ENCODE results near the gene KCNB1.

- TF ChIP-seq CTCF (conservative IDR thresholded peaks at IDR 0.05 in 1 of 2, IDR thresholded peaks at IDR 0.05 in 1 of 2; ENCODE audit: low read depth in 1 of 2, low read length in 2 of 2) (no peak), EZH2 (IDR thresholded peaks at IDR 0.05; ENCODE audit: low read length, missing control alignments) (no peak)
Observed at GRCh38 chr20:49424536-49424935, 57.9 kb downstream of the KCNB1 start.

Measured in fibroblast of lung (primary cell).